ENCODE measurements around the gene NMT2.

NMT2 gene

DNA sequence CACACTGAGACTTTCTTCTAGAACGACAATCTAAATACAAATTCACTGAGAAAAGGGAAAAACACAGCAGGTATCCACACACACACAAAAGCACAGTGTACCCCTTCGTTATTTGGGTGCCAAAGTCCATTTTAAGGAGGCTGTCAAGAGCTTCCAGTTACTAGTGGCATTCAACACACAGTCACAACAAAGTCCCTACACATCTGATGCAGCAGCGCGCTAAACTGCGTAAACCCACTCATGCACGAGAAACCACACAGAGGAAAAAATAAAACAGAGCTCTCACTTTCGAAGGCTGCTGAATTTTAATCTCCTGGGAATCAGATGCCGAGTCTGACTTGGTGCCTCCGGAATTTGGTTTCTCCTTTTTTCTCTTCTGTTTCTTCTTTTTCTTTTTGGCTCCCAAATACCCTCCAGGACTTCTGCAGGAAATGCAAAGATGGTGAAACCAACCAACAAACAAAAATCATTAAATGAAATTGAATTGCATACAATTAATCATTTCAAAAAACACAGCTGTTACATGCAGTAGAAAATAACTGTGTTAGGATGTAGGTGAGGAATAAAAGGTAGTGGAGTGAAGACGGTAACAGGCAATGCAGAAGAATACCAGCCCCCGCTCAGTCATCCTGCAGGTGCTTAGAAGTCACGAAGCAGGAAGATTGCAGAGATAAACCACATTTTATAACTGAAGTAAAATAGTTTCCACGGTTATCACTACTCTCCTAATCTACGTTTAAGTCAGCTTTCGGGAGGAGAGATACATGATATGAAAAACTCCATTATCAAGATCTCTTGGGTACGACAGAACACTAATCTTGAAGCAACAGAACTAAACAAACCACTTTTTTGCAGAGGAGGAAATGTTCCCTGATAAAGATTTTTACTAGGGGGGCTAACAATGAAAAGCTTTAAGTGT, 27.1 kb downstream of the NMT2 start:
- no peak for DNase-seq (ENCODE audit: low read depth)

DNA sequence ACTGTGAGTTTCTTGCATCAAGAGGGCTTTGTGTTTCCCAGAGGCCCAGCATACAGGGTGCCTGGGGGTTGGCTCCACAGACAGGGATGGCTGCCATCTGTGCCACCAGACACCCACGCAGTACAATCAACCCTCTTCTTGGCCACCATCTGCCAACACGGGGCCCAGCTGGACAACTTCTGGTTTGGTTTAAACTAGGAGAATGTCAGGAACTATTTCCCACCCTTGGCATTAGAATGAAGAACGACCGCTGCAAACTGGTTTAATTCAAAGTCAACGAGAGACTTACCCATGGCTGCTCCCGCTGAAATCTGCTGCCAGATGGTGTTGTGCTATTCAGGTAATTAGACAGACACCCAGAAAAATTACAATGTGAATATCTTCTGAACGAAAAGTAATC, 27.8 kb downstream of the NMT2 start:
- no peak for DNase-seq (ENCODE audit: low read depth)

DNA sequence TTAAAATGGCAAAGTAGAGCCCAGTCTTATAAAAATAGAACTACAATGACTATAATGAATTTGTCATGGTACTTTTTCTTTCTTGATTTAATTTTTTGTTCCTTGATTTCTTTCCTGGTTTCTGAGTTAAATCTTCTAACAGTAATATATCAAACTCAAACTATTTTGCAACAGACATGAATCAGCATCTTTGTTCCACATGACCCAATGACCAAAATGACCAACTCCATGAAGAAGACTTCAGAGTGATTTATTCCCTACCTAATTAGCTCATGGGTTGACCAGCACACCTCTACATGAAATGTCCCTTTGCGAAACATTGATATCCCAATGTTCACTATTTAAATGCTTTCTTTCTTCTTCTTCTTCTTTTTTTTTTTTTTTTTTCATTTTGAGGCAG, 30.9 kb downstream of the NMT2 start:
- no peak for DNase-seq (ENCODE audit: low read depth)

DNA sequence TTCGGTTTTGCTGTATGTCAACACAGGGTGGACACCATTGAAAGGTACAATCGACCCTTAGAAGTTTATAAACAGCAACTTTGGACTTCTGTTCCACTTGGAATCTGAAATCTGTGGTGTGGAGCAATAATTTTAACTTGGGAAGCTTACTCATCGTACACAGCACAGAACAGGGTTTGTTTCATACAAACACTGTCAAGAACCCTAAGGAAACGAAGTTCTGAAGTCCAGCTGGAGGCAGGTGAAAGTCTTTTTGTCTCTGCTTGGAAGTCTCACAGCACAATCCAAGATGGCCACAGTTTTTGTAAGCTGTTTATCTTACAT, 31.5 kb downstream of the NMT2 start:
- DNase-seq (ENCODE audit: low read depth), result no peak

DNA sequence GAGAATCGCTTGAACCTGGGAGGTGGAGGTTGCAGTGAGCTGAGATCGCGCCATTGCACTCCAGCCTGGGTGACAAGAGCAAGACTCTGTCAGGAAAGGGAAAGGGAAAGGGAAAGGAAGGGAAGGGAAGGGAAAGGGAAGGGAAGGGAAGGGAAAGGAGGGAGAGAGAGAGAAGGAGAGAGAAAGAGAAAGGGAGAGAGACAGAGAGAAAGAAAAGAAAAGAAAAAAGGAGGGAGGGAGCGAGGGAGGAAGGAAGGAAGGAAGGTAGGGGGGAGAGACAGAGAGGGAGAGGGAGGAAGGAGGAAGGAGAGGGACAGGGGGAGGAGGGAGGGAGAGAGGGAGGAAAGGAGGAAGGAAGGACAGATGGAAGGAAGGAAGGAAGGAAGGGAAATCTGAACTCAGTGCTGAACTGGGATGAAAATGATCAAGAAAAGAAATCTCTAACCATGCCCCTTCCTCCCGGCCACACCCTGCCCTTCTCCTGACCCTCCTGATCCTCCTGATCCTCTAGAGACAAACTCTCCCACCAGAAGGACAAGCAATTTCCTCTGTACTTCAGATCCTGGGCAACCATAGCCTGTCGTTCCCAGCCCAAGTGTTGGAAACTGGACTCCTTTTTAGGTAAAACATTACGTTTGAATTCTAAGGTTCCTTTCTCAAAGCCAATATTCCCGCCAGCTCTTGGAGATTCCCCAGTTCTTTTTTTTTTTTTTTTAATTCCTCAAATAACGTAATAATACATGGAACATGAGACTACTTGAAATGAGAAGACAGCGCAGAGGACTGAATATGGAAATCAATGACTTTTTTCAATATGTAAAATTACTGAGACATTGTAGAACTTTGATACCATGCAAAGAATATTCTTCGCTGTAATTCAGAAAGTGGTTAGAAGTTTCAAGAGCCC, 32.1 kb downstream of the NMT2 start:
- DNase-seq (ENCODE audit: low read depth), result no peak

DNA sequence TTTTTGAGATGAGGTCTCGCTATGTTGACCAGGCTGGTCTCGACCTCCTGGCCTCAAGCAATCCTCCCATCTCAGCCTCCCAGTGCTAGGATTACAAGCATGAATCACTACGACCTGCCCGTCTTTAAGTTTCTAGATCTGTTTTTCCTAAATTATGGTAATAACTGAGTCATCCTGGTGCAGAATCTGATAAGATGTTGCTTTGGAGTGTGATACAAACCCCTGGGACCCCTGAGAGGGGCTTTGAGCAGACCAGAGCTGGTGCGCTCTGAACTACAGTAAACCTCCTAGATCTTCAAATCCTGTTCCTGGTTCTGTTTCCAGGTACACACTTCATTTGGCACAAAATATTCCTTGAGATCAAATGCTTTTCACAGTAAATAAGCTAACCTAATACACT, 37.2 kb downstream of the NMT2 start:
- no peak for DNase-seq (ENCODE audit: low read depth)

DNA sequence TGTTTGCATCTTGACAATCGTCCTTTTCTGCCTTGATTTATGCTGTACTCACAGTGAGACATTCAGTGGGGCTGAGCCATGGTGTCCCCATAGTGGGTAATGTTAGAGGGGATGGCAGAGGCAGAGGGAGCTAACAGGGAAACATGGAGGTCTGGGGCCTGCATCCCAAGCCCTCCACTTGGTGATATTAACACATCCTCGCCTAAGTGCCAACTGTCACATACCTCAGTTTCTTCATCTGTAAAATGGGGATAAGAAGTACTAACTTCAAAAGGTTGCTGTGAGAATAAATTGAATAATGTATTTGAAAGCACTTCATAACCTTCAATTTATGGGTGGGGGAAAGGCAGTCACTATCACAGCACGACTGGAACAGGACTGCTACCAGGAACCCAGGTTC, 43.6 kb downstream of the NMT2 start:
- no peak for DNase-seq (ENCODE audit: low read depth)

DNA sequence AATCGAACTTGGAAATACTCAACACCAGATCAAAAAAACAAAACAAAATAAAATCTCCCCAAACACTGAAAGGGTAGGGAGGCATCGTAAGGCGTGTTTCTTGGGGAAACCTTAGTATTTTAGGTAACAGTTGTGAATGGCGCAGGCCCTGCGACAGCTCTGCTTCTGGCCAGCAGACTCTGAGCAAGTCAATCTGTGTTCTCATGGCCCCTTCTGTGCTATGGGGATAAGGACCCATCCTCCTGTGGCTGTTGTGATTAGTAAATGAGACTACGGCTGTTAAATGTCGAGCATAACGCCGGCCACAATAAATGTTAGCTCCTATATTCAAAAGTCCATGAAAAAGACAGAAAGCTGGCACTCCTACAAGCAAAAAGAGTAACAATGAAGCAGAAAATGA, 44.3 kb downstream of the NMT2 start:
- DNase-seq (ENCODE audit: low read depth), result no peak

DNA sequence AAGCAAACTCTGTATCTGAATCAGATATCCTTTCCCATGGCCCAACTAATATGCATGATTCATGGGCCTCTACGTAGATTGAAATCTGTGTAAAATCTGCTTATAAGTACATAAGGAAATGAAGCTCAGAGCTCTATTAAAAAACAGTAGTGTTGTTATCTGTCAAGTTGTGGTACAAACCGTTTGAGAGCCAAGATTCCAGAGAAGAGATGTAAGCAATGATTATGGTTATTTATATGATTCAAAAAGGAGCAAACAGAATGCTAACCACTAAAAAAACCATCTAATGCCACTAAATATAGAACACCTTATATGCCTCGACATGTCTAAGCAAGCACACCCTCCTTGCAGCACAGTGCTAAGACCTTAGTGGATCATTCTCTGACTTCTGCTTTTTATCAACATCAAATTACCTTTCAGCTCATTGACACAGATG, 44.7 kb downstream of the NMT2 start:
- DNase-seq (ENCODE audit: low read depth), result no peak

DNA sequence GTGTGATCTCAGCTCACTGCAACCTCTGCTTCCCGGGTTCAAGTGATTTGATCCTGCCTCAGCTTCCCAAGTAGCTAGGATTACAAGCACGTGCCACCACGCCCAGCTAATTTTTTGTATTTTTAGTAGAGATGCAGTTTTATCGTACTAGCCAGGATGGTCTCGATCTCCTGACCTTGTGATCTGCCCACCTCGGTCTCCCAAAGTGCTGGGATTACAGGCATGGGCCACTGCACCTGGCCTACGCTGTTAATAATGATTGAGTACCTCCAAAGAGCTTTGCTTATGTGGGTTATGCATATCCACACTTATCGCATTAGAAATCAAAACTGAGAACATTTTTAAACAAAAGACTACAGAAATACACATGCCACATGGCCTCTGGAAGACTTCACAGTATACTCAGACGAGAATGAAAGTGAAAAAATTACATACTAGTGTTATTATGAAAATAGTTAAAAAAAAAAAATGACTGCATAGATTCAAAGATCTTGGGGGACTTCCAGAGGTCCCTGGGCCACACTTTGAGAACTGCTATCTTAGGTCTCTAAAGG, 45.9 kb downstream of the NMT2 start:
- DNase-seq (ENCODE audit: low read depth), result no peak

DNA sequence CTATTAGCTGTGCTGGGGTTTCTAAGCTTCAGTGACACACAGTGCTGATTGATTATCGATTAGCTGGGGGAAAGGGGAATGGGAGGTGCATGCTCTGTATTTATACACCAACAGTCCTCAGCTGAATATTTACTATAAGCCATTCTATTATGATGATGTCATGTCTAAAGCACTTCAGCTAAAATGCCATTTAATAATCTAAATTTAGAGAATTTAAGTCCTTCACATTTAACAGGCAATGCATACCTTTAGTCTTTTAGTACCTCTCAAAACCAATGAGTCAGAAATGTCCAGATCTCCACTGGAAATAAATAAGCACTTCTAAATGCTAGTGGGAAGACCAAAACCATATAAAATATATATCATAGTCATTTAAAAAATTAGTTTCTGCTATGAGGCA, 46.8 kb downstream of the NMT2 start:
- no peak for DNase-seq (ENCODE audit: low read depth)

DNA sequence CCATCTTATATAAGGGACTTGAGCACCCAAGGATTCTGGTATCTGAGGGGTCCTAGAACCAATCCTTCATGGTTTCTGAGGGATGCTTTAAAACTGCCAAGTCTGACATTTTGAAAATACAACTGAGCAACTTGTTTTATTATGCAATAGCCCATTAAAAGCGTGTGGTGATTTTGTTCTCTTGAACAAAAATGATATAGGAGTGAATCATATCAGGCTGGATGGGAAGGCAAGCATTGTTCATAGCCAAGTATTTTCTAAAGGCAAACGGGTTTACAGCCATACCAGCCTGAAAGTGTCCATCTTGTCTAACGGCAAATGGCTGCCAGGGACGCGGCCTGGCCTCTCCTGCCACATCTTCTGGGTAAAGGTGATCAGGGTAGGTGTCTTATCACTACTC, 48.0 kb downstream of the NMT2 start:
- no peak for DNase-seq (ENCODE audit: low read depth)

DNA sequence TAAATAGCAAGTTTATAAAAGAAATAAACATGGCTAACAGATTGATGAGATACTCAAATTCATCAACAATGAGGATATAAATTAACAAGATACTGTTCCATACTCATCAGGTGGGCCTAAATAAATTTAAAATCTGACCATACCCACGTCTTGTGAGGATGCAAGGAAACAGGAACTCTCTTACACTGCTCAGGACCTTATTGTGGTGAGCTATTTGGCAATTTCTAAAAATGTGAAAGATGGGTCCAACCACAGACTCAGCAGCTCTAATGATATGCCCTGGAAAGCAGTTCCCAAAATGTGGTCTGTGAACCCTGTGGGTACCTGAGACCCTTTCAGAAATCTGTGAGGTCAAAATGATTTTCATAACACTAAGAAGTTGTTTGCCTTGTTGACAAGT, 49.9 kb downstream of the NMT2 start:
- no peak for DNase-seq (ENCODE audit: low read depth)

DNA sequence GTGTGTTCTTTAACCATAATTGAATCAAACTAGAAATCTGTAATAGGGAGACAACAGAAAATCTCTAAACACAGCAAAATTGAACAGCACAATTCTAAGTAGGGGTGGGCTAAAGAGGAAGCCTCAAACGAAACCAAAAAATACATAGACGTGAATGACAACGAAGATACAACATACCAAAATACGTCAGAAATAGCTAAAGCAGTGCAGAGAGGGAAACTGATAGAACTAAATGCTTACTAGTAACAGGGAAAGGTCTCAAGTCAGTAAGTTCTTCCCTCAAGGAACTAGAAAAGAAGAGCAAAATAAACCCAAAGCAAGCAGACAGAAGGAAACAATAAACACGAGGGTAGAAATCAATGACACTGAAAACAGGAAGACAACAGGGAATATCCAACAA, 52.3 kb downstream of the NMT2 start:
- DNase-seq (ENCODE audit: low read depth), result no peak

DNA sequence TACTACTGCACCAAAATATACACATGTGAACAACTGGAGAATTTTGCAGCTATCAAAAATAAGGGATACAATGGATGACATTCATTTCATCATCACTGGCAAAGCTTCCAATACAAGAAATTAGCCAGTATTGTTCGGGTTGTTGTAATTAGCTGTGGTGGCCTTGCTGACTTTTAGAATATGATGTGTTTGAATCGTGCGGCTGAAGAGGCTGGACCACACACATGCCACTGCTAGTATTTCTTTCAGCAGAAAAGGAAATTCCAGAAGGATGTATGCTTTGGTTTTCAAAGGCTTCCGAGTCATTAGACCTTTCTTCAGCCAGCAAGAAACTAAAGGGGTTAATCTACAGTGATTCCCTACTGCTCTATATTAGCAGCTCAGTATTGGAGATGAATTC, 54.7 kb downstream of the NMT2 start:
- no peak for DNase-seq (ENCODE audit: low read depth)

DNA sequence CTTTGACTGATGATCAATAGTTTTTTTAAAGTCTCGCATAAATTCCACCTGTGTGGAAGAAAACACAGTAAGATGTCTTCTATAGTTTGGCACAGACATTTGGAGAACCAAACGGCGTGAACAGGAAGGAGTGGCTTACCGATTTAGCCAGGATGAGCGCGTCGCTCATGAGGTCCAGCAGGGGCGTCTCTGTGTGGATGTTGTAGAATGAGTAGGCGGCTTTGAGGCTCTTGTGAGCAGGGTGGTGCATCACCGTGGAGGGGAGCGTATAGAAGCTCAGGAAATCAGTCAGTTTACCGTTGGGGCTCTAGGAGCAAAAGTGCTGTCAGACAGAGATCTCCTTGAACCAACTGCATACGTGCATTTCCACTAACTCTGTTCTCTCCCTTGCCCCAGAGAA, 55.8 kb downstream of the NMT2 start:
- DNase-seq (ENCODE audit: low read depth), result no peak

DNA sequence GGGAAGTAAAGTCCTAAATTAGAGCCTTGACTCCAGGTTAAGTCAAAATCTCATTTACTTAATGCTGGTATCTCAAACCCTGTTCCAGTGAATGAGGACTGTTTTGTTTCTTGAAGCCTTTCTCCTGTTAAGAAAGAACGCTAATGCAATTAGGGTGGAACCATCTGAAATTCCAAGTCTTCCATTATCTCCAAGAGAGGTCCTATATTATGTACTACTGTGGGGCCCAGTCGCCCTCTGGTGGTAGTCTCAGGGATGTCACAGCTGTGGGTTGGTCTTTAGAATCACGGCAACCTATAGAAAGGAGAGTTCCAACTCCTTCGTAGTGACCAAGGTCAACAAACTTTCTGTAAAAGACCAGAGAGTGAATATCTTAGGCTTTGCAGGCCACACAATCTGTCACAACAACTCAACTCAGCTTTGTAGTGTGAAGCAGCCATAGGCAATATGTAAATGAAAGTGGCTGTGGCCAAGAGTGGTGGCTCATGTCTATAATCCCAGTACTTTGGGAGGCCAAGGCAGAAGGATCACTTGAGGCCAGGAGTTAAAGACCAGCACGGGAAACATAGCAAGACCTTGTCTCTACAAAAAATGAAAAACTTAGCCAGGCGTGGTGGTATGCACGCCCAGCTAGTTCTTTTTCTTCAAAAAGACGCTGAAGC, 62.0 kb downstream of the NMT2 start:
- no peak for DNase-seq (ENCODE audit: low read depth)

DNA sequence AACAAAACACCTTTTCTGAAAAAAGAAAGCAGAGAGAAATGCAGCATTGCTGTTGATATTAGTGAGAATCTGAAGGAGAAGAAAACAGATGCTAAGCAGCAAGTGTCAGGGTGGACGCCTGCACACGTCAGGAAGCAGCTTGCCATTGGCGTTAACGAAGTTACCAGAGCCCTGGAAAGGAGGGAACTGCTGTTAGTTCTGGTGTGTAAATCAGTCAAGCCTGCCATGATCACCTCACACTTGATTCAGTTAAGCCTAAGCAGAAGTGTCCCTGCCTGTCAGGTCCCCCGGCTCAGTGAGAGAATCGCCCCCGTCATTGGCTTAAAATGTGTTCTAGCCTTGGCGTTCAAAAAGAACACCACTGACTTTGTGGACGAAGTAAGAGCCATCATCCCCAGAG, 65.0 kb downstream of the NMT2 start:
- no peak for DNase-seq (ENCODE audit: low read depth)

DNA sequence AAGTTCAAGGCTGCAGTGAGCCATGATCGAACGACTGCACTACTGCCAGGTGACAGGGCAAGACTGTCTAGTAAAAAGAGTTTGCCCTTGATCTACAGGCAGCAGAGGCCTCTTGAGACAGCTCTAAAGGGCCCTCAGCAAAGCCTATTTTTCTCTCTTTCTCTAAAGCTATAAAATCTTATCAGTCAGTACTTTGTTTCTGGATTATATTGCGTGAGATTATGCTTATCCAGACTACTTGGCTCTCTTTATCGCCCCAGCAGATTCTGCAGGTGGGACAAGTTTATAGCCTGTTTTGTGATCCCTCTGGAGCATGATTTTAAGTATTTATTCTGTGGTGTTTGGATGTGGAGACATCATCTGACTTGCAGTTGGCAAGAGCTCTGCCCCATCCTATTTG, 68.6 kb downstream of the NMT2 start:
- DNase-seq (ENCODE audit: low read depth), result no peak

DNA sequence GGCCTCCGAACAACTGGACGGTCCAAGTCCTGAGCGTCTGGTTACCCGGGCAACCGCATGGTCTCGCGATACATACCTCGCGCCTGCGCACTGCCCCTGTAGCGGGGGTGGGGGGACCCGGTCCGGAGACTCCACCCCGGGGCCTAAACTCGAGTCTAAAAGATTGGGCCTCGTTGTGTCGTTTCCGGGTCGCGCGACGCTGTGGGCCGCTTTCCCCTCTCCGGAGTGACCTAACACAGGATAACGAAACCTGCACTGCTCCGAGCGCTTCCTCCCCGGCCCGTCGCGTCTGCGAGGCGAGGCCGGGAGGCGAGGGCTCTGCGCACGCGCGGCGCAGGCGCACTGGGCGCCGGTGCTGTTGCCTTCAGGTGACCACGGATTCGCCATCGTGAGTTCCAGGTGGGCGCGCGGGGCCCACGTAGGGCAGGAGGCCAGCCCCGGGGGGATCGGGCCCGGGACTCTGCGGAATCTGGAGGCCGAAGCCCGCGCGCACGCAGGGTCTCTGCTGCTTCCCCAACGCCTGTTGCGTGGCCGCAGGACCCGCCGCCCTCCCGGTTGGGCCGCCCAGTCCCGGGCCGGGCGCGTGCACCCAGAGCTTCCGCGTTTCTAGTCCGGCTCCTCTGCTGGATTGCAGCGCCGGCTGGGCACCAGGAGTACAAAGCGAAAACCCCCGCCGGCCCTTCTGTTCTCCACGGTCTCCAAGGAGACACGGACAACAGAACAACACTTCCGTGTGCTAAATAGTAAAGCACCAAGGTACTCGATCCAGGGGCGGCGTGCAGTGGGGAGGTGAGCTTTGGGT, 71.3 kb downstream of the NMT2 start, which contains the start of gene RPP38:
Gene RPP38, plus strand, starts transcription at position 345 of the 802 bp plus-strand sequence. CDS start 5,960 bp downstream, outside the sequence.
- DNase-seq (ENCODE audit: low read depth), result peak; percentile 73

DNA sequence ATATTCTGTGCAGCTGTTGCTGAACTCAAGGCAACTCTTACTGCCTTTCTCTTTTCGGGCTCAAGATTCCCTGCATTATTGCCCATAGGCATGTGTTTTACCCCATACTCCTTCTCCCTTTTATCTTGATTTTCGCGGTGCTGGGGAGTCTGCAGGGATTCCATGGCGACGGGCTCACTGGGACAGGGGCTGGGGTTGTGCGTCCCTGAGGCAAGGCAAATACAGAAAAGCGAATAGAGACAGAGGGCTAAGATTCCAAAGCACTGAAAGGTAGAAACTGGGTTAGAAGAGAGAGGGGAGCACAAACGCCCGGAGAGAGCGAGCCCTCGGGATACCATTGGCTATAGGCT, 71.9 kb downstream of the NMT2 start:
- DNase-seq (ENCODE audit: low read depth), result no peak

Measured in HS-27A (cell line).